Skeletal muscle tissue (tissue), 1 donor: ENCODE data around the gene PHTF1. TPM values are rescaled to one million over a fixed set of nuclear protein-coding genes. Genes with fewer than 3 reads are reported as not detected.

Source experiments
- total RNA-seq: library from RNA; depleted of rRNA; stranded (reverse); fragments of >200 nt; gene quantifications from one replicate; pipeline ENCODE4 v1.2.3, GENCODE V29; 2014

PHTF1 gene
- total RNA-seq, 1 donor from 2014 or later = 10.4 TPM

Other genes with a start within 250 kb of the PHTF1 start
- 14.1 TPM for gene RSBN1, start 53.0 kb upstream of the PHTF1 start, total RNA-seq
- 1.0 TPM for gene PTPN22, start 112.2 kb upstream of the PHTF1 start, total RNA-seq
- gene BCL2L15, start 128.1 kb upstream of the PHTF1 start, total RNA-seq = under 0.01 TPM
- 16.7 TPM for gene AP4B1, start 145.3 kb upstream of the PHTF1 start, total RNA-seq
- gene DCLRE1B, start 145.8 kb upstream of the PHTF1 start, total RNA-seq = 3.7 TPM
- 28.2 TPM for gene HIPK1, start 169.8 kb upstream of the PHTF1 start, total RNA-seq
- gene OLFML3, start 220.0 kb upstream of the PHTF1 start, total RNA-seq = 86.1 TPM